HCT116 (cell line): ENCODE data around the gene TRIM50.

ENCODE experiments used
- CEBPB ChIP-seq: IDR thresholded peaks from 2 replicates; pipeline ENCODE4 v1.6.1; 2012; ENCODE audit warnings: low read depth
- CTCF ChIP-seq, 3 experiments: fragments of 200-600 bp in 1 of 3; sonication (generic) in 1 of 3; IDR thresholded peaks in 2 of 3; conservative IDR thresholded peaks in 1 of 3; 2 replicates each; pipeline ENCODE4 v1.5.1; 2012 to 2017; ENCODE audit warnings: low read depth in 2 of 3, low read length in 2 of 3, antibody characterized with exemption in 1 of 3, borderline replicate concordance in 1 of 3, control low read depth in 1 of 3, mild to moderate bottlenecking in 1 of 3, mixed read lengths in 1 of 3, mixed run types in 1 of 3, moderate library complexity in 1 of 3; ENCODE audit not compliant: insufficient read depth in 1 of 3
- ELF1 ChIP-seq: IDR thresholded peaks from 2 replicates; pipeline ENCODE4 v1.6.1; 2012; ENCODE audit warnings: low read depth, borderline replicate concordance
- EZH2 ChIP-seq: fragments of 200-600 bp; sonication (generic); IDR thresholded peaks from 2 replicates; pipeline ENCODE4 v1.6.1; 2017; ENCODE audit warnings: antibody characterized with exemption, mixed run types
- EZH2phosphoT487 ChIP-seq: fragments of 200-600 bp; IDR thresholded peaks from 2 replicates; pipeline ENCODE4 v1.6.1; 2018; ENCODE audit warnings: antibody characterized with exemption, borderline replicate concordance
- FOSL1 ChIP-seq: IDR thresholded peaks from 2 replicates; pipeline ENCODE4 v1.6.1; 2012; ENCODE audit warnings: low read depth
- POLR2A ChIP-seq: IDR thresholded peaks from 2 replicates; pipeline ENCODE4 v1.7.0; 2011; ENCODE audit warnings: borderline replicate concordance; ENCODE audit not compliant: insufficient read depth, insufficient read length; ENCODE audit errors: extremely low read depth
- POLR2AphosphoS5 ChIP-seq: IDR thresholded peaks from 2 replicates; pipeline ENCODE4 v1.6.1; 2011; ENCODE audit warnings: mild to moderate bottlenecking, low read depth, low read length, moderate library complexity
- RAD21 ChIP-seq: IDR thresholded peaks from 2 replicates; pipeline ENCODE4 v1.6.1; 2012; ENCODE audit warnings: low read depth, mild to moderate bottlenecking
- REST ChIP-seq: IDR thresholded peaks from 2 replicates; pipeline ENCODE4 v1.6.1; 2012; ENCODE audit warnings: low read depth
- SIN3A ChIP-seq: IDR thresholded peaks from 2 replicates; pipeline ENCODE4 v1.6.1; 2012; ENCODE audit warnings: low read depth
- SP1 ChIP-seq: IDR thresholded peaks from 2 replicates; pipeline ENCODE4 v1.6.1; 2012; ENCODE audit warnings: low read depth
- YY1 ChIP-seq: IDR thresholded peaks from 2 replicates; pipeline ENCODE4 v1.6.1; 2011; ENCODE audit warnings: low read length, low read depth, moderate library complexity, mild to moderate bottlenecking; ENCODE audit not compliant: insufficient replicate concordance; ENCODE audit errors: extremely low read depth
- TF ChIP-seq, protein P1 (sequence below): IDR thresholded peaks from 2 replicates; pipeline ENCODE4 v1.6.1; 2012

DNA sequence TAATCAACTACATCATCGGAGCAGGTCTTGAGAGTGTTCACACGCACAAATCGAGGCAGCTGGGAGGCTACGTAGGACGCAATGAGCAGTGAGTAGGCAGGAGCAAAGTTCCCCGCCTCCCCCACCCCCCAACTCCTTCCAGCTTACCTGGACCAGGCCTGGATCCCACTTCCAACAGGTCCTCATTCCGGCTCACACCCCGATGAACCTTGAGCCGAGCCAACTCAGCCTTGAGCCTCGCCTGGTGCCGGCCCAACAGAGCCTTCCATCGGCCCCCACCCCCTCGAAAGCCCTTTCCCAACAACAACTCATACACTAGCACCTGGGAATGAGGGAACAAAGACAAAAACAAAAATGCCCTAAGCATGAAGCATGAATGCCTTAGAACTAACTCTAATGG lies 20.4 kb downstream of the TRIM50 start:
- TF ChIP-seq CTCF (IDR thresholded peaks at IDR 0.05 in 2 of 3, conservative IDR thresholded peaks at IDR 0.05 in 1 of 3; ENCODE audit: borderline replicate concordance in 1 of 3, insufficient read depth in 1 of 3, low read depth in 2 of 3, low read length in 2 of 3) (no peak), FOSL1 (no peak), RAD21 (no peak), YY1 (no peak), EZH2phosphoT487 (no peak), POLR2A (no peak), SIN3A (no peak), REST (no peak), EZH2 (no peak), POLR2AphosphoS5 (no peak), SP1 (no peak), ELF1 (no peak), CEBPB (no peak)
- TF ChIP-seq, protein P1, sequence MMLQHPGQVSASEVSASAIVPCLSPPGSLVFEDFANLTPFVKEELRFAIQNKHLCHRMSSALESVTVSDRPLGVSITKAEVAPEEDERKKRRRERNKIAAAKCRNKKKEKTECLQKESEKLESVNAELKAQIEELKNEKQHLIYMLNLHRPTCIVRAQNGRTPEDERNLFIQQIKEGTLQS = no peak
